Nephron progenitor cell (in vitro differentiated cells): ENCODE results near the gene TF.

Source experiments
- DNase-seq: peaks from one replicate; pipeline ENCODE4 v3.0.0; 2021
- H3K27ac Mint-ChIP-seq: 2 replicates; pipeline ENCODE4 v1.8.0; 2021; ENCODE audit warnings: mild to moderate bottlenecking, moderate library complexity, mixed read lengths
- H3K27me3 Mint-ChIP-seq: 2 replicates; pipeline ENCODE4 v1.8.0; 2021; ENCODE audit warnings: mild to moderate bottlenecking, low read depth, mixed read lengths; ENCODE audit not compliant: poor library complexity
- H3K36me3 Mint-ChIP-seq: 2 replicates; pipeline ENCODE4 v1.8.0; 2021; ENCODE audit warnings: low read depth, mixed read lengths
- H3K4me1 Mint-ChIP-seq: 2 replicates; pipeline ENCODE4 v1.8.0; 2021; ENCODE audit warnings: mixed read lengths
- H3K4me3 Mint-ChIP-seq: 2 replicates; pipeline ENCODE4 v1.8.0; 2021; ENCODE audit warnings: mild to moderate bottlenecking, moderate library complexity, mixed read lengths
- H3K9me3 Mint-ChIP-seq: 2 replicates; pipeline ENCODE4 v1.8.0; 2021; ENCODE audit warnings: mild to moderate bottlenecking, moderate library complexity, mixed read lengths
- TF ChIP-seq, protein P1 (sequence below): fragments of 200-600 bp; sonication (generic); IDR thresholded peaks from 2 replicates; pipeline ENCODE4 v1.5.0; 2021; ENCODE audit warnings: antibody characterized with exemption

TF gene

DNA sequence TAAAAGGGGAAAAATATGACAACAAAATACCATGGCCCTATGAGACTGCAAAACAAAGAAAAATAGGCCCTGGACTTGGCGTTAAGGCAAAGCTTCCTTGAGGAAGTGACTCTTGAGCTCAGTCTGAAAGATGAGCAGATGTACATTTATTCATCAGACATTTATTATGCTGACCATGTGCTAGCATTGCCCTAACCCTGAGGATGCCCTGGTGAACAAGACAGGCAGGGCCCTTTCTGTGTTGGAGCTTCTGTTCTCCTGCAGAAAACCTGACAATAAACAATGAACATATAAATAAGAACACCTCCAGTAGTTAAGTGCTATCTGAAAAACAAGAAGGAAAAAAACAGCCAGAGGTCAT, 12.4 kb downstream of the TF start:
- Mint-ChIP-seq H3K9me3 (no peaks in the 10 kb centered on the region), H3K27me3 (peaks cover 18% of the 10 kb centered on the region), H3K4me1 (no peaks in the 10 kb centered on the region), H3K36me3 (no peaks in the 10 kb centered on the region), H3K4me3 (no peak overlapping the region), H3K27ac (no peak overlapping the region)
- TF ChIP-seq, protein P1, sequence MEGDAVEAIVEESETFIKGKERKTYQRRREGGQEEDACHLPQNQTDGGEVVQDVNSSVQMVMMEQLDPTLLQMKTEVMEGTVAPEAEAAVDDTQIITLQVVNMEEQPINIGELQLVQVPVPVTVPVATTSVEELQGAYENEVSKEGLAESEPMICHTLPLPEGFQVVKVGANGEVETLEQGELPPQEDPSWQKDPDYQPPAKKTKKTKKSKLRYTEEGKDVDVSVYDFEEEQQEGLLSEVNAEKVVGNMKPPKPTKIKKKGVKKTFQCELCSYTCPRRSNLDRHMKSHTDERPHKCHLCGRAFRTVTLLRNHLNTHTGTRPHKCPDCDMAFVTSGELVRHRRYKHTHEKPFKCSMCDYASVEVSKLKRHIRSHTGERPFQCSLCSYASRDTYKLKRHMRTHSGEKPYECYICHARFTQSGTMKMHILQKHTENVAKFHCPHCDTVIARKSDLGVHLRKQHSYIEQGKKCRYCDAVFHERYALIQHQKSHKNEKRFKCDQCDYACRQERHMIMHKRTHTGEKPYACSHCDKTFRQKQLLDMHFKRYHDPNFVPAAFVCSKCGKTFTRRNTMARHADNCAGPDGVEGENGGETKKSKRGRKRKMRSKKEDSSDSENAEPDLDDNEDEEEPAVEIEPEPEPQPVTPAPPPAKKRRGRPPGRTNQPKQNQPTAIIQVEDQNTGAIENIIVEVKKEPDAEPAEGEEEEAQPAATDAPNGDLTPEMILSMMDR: no peak
- no peak for DNase-seq

DNA sequence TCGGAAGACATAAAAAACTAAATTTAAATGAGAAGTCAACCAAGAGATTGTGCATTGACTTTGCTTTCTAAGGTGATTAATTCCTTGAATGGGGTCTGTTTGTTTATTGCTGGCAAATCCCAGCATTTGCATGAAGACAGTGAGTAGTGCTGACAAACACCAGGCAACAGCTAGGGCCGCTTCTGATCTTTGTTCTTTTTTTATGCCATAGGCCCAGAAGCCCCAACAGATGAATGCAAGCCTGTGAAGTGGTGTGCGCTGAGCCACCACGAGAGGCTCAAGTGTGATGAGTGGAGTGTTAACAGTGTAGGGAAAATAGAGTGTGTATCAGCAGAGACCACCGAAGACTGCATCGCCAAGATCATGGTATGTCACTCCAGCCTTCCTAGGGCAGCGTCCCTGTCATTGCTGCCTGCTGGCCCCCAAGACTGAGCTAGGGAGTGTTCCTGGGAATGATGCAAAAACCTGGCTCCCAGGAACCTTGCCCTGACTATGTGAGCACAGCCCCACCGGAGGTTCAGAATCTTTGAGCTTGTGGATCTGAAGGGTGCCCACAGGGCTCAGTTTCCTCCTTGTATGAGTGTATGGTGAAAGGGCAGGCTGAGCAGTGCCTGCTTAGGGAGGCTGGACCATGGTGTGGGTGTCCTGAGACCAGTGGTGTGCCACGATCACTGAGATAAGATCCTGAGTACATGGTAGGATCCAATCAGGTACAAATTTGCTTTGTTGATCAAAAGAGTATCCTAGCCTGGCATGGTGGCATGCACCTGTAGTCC, 13.0 kb downstream of the TF start:
- no peak overlapping the region for H3K27ac Mint-ChIP-seq
- H3K27me3 Mint-ChIP-seq: peaks cover 24% of the 10 kb centered on the region
- TF ChIP-seq, protein P1: no peak

DNA sequence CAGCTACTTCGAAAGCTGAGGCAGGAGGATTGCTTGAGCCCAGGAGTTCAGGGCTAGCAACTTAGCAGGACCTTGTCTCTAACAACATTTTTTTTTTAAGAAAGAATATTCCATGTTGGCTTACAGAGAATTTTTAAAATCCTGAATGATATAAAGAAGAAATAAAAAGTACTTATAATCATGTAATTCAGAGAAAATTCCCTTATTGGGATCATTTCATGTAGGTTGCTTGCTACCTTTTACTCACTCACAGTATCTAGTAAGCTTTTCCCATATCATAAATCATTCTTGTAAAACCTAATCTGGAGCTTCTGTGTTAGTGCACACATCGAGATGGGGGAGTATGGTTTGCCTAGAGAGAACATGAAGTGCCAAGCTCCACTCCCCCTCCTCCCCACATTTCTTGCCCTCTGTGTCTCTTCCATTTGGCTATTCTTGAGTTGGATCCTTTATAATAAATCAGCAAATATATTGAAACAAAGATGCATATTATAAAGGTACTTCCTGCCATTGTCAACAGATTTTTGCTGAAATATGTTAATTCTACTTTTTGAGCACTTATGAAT, 13.6 kb downstream of the TF start:
- Mint-ChIP-seq H3K27ac (no peak overlapping the region), H3K4me3 (no peak overlapping the region), H3K27me3 (peaks cover 27% of the 10 kb centered on the region), H3K36me3 (no peaks in the 10 kb centered on the region), H3K4me1 (no peaks in the 10 kb centered on the region), H3K9me3 (no peaks in the 10 kb centered on the region)
- no peak for DNase-seq
- TF ChIP-seq, protein P1: no peak

More for the DNA sequence above, 13.0 kb downstream of the TF start:
- Mint-ChIP-seq H3K36me3 (no peaks in the 10 kb centered on the region), H3K9me3 (no peaks in the 10 kb centered on the region), H3K4me3 (no peak overlapping the region), H3K4me1 (no peaks in the 10 kb centered on the region)
- DNase-seq: no peak

DNA sequence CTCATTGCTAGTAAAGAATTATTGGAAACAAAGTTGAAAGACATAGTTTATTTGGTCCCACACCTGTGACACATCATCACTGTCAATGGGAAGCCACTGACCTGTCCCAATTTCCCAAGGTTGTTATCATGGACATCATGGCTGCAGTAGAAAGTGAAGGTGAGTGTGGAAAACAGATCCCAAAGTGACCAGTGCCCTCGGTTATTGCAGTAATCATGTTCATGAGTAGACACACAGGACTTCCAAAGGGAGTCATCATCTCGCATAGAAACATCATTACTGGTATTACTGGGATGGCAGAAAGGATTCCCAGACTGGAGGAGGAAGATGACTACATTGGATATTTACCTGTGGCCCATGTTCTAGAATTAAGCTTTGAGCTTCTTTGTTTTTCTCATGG, 14.7 kb downstream of the TF start:
- no peaks in the 10 kb centered on the region for H3K9me3 Mint-ChIP-seq
- H3K36me3 Mint-ChIP-seq: no peaks in the 10 kb centered on the region
- peaks cover 34% of the 10 kb centered on the region for H3K27me3 Mint-ChIP-seq
- DNase-seq: no peak
- TF ChIP-seq, protein P1: no peak
- H3K4me1 Mint-ChIP-seq: no peaks in the 10 kb centered on the region
- H3K4me3 Mint-ChIP-seq: no peak overlapping the region
- H3K27ac Mint-ChIP-seq: no peak overlapping the region

DNA sequence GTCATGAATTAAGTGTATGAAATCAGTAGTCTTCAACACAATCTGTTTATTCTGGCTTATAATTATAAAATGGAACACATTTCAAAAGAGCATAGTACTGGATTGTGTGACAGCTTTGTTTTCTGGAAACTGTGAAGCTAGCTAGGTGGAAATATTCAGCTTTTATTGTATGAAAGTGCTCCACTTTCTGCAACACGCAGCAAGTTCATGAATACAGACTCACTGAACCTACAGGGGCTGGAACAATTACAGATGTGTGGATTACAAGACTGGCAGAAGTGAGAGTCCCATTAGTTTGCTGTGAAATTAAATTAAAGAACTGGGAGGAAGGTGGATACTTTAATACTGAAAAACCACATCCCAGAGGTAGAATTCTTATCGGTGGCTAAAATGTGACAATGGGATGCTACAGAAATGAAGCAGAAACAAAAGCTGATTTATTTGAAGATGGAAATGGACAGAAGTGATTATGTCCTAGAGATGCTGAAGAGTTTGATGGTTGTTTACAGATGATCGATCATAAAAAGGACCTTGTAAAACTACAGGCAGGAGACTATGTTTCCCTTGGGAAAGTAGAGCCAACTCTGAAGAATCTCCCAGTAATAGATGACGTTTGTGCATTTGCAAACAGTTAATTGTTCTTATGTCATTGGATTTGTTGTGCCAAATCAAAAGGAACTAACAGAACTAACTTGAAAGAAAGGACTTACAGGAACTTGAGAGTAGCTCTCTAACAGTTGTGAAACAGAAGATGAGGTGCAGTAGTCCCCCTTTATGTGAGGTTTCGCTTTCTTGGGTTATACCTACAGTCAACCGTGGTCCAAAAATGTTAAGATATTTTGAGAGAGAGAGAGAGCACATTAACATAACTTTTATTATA, 15.7 kb downstream of the TF start:
- Mint-ChIP-seq H3K27me3 (peaks cover 41% of the 10 kb centered on the region), H3K27ac (no peak overlapping the region), H3K36me3 (no peaks in the 10 kb centered on the region), H3K4me1 (no peaks in the 10 kb centered on the region), H3K4me3 (no peak overlapping the region), H3K9me3 (no peaks in the 10 kb centered on the region)
- TF ChIP-seq, protein P1: no peak
- no peak for DNase-seq
